Measurements from ENCODE around the gene FAM13A.
A peak's percentile ranks its signal among the peaks of the same experiment; 100 is the strongest.
"Not testable (repeated sequence)": the region's sequence is repeated elsewhere in the genome, so short reads cannot be mapped to it uniquely, and the experiment has no call there.

FAM13A gene

DNA sequence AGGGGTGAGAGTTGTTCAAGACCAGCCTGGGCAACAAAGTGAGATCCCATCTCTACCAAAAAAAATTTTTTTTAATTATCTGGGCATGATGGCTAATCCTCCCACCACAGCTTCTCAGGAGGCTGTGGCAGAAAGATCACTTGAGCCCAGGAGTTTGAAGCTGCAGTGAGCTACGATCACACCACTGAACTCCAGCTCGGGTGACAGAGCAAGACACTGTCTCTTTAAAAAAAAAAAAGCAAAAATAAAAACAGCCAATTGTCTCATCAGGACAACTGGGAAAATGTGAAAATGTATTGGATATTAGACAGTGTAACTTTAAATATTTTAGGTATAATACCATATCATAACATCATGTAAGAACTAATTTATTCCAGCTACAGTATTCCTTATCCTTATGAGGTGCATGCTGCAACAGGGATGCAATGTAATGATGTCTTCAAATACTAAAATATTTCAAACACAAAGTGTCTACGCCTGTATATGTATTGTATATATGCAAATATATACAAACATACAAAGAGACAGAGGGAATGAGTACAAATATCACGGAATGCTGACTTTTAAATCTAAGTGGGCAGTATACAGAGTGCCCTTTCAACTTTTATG is 17.2 kb downstream of the FAM13A start:
- no peak for DNase-seq

GRCh38 chr4:89036535-89036934 is 20.4 kb downstream of the FAM13A start:
- DNase-seq, result no peak

DNA sequence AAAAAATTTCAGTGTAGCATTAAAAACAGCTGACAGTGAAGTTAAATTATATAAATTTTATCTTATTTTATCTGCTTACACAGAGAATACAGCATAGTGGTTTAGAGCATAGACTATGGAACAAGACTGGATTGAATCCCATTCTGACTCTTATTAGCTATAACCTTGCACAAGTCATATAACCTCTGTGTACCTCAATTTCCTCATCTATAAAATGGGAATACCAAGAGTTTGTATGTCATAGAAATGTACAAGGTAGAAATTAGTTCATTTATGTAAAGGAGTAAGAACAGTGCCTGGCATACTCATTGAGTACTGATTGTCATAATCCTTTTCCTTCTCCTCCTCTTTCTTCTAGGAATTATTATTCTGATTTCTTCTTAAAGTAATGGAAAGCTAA is 25.7 kb downstream of the FAM13A start:
- DNase-seq, result no peak

GRCh38 chr4:89029591-89029990 is 27.4 kb downstream of the FAM13A start:
- DNase-seq, result no peak

- DNase-seq, result no peak
Measured at GRCh38 chr4:89026542-89026941, 30.4 kb downstream of the FAM13A start.

- peak; percentile 21 for DNase-seq
Measured at GRCh38 chr4:89024051-89024675, 32.8 kb downstream of the FAM13A start.

DNA sequence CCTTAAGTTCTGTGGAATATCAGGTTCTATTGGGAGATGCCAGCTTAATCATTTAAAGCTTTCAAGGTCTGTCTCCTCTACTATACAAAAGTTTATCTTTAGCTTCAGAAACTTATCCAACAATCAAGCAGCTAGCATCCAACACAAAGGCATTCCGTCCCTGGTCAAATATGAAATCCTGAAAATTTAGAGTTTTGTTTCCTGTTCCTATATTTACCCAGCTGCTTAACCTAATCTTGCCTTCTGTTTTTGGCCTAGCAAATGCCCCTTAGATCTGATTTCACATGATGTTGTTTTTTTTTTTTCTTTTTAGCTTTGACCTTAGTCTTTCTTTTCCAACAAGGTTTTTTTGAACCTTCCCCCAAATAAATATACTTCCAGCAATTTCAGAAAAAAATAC is 33.8 kb downstream of the FAM13A start:
- DNase-seq, result no peak

DNA sequence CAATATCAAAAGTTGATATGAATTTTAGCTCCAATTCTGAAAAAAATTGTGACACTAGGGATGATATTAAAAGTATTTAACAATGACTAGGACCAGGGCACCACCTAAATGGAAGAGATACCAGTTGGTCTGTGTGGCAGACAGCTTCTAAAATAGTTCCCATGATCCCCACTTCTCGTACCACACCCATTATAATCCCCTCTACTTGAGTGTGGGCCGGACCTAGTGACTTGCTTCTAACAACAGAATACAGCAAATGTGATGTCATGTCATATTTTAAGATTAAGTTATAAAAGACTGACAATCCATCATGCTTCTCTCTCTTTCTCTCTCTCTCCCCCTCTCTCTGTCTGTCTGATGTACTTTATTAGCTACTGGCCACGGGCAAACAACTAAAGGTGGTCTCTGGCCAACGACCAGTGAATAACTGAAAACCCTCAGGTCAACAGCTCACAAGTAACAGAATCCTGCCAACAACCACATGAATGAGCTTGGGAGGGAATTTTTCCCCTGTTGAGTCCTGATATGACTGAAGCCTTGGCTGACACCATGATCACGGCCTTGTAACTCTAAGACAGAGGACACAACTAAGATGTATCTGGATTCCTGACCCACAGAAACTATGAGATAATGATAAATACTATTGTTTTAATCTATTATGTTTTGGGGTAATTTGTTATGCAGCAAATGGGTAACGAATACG is 34.4 kb downstream of the FAM13A start:
- DNase-seq, result no peak

GRCh38 chr4:89021684-89022083 is 35.3 kb downstream of the FAM13A start:
- no peak for DNase-seq

DNA sequence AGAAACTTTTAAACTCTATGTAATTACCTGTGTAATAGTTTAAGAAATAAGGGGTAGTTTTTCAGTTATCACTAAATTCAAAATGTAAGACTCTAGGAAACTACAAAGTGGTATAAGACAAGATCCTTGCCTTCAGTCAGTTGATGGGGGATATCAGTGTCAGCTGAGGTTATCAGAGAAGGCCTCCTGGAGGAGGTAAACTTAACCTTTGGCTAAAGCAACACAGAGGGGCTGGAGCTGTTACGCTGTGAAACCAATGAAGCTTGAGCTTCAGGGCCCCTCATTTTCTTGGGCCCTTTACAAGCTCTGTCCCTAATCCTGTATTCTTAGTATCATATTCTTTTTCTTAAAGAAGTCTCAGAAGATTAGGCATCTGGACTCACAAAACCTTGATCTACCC is 35.9 kb downstream of the FAM13A start:
- DNase-seq, result no peak

DNA sequence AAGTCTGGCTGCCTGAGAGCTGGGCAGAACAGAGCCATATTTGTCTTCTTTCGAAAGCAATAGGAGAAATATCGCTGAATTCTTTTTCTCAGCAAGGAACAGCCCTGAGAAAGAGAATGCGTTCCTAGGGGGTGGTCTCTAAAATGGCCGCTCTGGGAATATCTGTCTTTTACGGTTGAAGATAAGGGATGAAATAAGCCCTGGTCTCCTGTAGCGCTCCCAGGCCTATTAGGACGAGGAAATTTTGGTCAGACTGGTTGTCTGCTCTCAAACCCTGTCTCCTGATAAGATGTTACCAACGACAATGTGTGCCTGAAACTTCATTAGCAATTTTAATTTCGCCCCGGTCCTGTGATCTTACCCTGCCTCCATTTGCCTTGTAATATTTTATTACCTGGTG is 42.1 kb downstream of the FAM13A start:
- DNase-seq, result not testable (repeated sequence)

DNA sequence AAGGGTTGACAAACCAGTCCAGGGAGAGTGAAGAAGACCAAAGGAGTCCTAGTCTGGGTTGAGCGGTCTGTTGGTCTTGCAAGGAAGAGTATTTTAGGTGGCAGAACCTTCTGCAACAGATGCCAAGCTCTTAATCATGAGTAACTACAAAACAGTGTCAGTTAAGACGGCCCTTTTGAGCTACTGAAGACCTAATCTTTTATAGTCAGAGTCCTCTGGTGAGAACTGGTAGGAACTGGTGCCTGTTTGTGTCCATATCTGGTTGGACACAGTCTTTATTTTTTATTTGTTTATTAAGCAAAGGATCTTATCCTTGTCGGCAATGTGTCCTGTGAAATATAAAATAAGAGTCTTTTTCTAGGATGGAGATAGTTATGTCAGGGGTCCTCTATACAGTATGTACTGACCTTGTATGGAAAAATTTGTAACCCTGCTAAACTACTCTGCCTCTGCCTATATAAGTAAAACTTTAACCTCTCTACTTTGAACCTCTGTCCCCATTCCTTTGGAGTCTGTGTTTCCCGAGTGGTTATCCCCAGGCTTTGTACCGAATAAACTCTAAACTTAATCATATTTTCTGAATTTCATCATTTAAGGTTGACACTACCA is 47.1 kb downstream of the FAM13A start:
- no peak for DNase-seq

- no peak for DNase-seq
Measured at GRCh38 chr4:89009115-89009514, 47.9 kb downstream of the FAM13A start.

- no peak for DNase-seq
Measured at GRCh38 chr4:89008166-89008565, 48.8 kb downstream of the FAM13A start.

GRCh38 chr4:89007338-89007939 is 49.5 kb downstream of the FAM13A start:
- no peak for DNase-seq

- no peak for DNase-seq
Measured at GRCh38 chr4:89006307-89006706, 50.7 kb downstream of the FAM13A start.

DNA sequence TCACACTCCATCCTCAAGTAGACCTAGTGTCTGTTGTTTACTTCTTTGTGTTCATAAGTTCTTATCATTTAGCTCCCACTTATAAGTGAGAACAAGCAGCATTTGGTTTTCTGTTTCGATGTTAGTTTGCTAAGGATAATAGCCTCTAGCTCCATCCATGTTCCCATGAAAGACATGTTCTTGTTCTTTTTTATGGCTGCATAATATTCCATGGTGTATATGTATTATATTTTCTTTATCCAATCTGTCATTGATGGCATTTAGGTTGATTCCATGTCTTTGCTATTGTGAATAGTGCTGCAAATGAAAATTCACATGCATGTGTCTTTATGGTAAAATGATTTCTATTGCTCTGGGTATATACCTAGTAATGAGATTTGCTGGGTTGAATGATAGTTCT is 51.9 kb downstream of the FAM13A start:
- DNase-seq, result not testable (repeated sequence)

DNA sequence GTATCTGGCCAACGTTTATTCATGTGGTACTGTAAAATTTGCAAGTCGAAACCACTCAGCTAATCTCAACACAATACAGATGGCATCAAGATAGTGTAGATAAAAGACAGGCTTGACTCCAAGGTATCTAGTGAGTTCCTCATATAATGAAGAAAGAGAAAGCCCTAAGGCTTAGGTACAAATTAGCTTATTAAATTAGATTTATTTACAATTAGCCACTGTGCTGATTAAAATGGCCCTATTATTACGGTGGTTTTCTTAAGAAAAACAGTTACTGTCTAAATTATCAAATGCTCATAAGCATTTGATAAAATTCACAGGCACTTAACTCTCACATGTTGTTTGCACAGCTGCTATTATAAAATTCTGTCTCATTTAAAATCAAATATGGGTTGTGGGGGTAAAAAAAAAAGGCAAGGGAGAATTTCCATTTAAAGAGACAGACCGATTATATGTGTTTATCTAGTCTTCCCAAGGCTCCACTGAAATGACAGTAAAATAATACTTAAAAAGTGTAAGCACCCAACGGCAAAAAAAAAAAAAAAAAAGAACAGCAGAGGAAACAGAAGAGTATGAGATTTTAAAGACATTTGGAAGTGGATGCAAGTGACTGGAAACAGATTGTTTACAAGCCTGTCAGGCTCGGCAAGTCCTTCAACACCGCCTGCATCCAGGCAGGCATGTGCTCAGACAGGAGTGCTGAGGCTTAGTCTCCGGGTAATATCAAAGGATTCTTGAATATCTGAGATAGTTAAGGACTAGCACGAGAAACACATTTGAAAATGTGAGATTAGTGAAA is 55.1 kb downstream of the FAM13A start:
- DNase-seq, result no peak

DNA sequence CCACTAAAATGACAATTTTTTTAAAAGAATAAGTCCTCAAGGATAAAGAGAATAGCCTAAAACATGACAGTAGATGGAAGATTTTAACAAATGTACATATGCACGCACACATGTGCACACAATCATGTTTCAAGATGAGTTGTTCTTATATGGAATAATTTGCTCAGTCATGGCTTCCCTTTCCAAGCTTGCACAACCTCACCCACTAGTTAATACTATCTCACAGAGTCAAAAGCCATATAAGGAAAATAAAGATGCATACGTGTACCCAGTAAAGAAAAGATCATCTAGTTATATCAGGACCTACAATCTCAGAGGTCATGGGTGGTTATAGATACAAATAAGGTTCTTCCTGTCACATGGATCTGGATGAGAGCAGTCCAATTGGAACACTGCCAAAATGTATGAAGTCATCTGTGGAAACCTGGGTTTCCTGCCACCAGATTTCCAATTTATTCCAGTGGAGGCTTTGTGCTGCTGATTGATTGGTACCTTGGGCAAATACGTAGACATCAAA is 56.1 kb downstream of the FAM13A start:
- no peak for DNase-seq

DNA sequence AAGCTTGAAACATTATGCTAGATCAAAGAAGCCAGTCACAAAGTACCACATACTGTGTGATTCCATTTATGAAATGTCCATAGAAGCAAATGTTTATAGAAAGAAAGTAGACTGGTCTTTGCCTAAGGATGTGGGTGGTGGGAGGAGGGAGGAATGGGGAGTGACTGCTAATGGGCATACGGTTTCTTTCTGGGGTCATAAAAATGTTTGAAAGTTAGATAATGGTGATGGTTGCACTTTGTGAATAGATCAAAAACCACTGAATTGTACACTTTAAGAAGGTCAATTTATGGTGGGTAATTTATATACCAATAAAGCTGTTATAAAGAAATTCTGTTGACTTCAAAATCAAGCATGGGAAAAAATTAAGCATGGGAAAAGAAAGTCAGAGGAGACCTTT is 56.6 kb downstream of the FAM13A start:
- DNase-seq, result no peak

DNA sequence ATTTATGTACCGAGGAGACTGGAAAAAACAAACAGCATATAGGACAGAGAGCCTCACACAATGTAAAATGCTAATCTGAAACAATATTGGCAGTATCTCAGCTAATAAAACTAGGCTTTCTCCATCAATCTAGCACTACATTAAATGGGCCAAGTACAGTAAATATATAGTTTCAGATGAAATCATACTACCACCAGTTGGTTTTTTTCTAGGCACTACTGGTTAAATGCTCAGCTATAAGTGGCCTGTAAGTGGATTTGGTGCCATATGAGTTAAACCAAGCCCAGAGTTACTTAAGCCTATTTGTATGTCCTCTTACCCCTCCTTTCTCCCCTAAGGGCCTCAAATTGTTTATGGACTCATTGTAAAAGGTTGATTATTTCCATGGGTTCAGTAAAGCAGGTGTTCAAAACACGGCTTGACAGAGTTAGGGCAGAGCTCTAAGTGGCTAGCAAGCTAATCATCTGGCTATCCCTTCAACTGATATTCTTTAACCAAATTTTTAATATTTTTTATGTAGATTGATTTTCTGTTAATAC is 57.5 kb downstream of the FAM13A start:
- no peak for DNase-seq

DNA sequence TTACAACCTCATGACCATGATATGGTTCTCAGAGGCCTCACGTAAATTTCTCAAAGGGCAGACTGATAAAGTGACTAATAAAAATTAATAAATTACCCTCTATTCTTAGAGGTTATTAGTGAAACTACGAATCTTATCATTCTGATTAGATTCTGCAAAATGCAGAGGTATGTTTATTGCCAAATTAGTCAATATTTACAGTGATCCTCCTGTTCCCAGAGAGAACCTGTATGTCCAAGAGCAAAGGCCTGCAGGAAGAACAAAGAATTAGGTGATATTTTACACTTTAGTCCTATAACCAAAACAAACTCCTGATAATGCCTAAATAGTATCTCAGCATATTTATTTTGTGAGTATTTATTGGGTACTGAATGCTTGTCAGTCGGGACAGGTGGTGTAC is 58.1 kb downstream of the FAM13A start:
- no peak for DNase-seq
